Panc1 (cell line): ENCODE results near the gene BMP7. TPM values are rescaled to one million over a fixed set of nuclear protein-coding genes. Genes with fewer than 3 reads are reported as not detected.

ENCODE experiments used
- ATAC-seq: fragments of 200-7000 bp; cut with Tn5 transposase; 2 replicates; pipeline ENCODE4 v1.9.1; 2020; ENCODE audit warnings: mild to moderate bottlenecking, moderate library complexity
- BruUV-seq: library from RNA; stranded (reverse); fragments of 400-500 nt; replicated peaks from 2 replicates; lab custom pipeline; 2021; lab: Mats Ljungman, UMichigan
- CTCF ChIA-PET: fragments of 300-600 bp; sonication (Branson Sonifier 250); formaldehyde crosslinking; loops from one replicate; lab custom pipeline; 2022; ENCODE audit warnings: antibody characterized with exemption; lab: Charles Lee
- POLR2A ChIA-PET: fragments of 300-600 bp; sonication (Branson Sonifier 250); formaldehyde crosslinking; loops from one replicate; lab custom pipeline; 2022; ENCODE audit warnings: antibody characterized with exemption; lab: Charles Lee
- DNase-seq: peaks from one replicate; pipeline ENCODE4 v3.0.0-alpha.2; 2010; ENCODE audit warnings: low read depth, low spot score
- H3K27ac ChIP-seq: 2 replicates; pipeline ENCODE4 v1.5.1; 2011; ENCODE audit warnings: mild to moderate bottlenecking, low read length, inconsistent platforms
- H3K27me3 ChIP-seq: fragments of 200-500 bp; sonication (Bioruptor generic); 2 replicates; pipeline ENCODE4 v1.6.0; 2014; ENCODE audit warnings: low read length, inconsistent platforms; ENCODE audit not compliant: control insufficient read depth, insufficient read depth
- H3K36me3 ChIP-seq: fragments of 200-500 bp; sonication (Bioruptor generic); 2 replicates; pipeline ENCODE4 v1.5.1; 2014; ENCODE audit warnings: inconsistent platforms, mild to moderate bottlenecking, low read length, moderate library complexity; ENCODE audit not compliant: control insufficient read depth, insufficient read depth
- H3K4me1 ChIP-seq: 2 replicates; pipeline ENCODE4 v1.5.1; 2011; ENCODE audit warnings: inconsistent platforms, mild to moderate bottlenecking, low read length, moderate library complexity; ENCODE audit not compliant: control insufficient read depth, insufficient read depth
- H3K4me3 ChIP-seq, 2 experiments: 2 replicates each; pipeline ENCODE4 v1.5.1; 2011 to 2012; ENCODE audit warnings: low read depth in 2 of 2, low read length in 2 of 2, mild to moderate bottlenecking in 2 of 2, inconsistent platforms in 1 of 2, moderate library complexity in 1 of 2
- H3K9me3 ChIP-seq: fragments of 200-500 bp; sonication (Bioruptor generic); 2 replicates; pipeline ENCODE4 v1.5.1; 2014; ENCODE audit warnings: low read depth, mild to moderate bottlenecking, inconsistent platforms, low read length, moderate library complexity; ENCODE audit not compliant: control insufficient read depth, insufficient read depth
- CTCF ChIP-seq: fragments of 450-650 bp; IDR thresholded peaks from 2 replicates; pipeline ENCODE4 v1.5.1; 2017; ENCODE audit warnings: mild to moderate bottlenecking
- POLR2AphosphoS5 ChIP-seq: IDR thresholded peaks from 2 replicates; pipeline ENCODE4 v1.6.1; 2012; ENCODE audit warnings: mild to moderate bottlenecking, low read depth, low read length, moderate library complexity
- REST ChIP-seq, 2 experiments: IDR thresholded peaks; 2 replicates each; pipeline ENCODE4 v1.6.1; 2011 to 2012; ENCODE audit warnings: low read depth in 2 of 2, control low read depth in 1 of 2, low read length in 1 of 2, mild to moderate bottlenecking in 1 of 2, moderate library complexity in 1 of 2; ENCODE audit not compliant: insufficient read depth in 1 of 2
- SIN3A ChIP-seq: IDR thresholded peaks from 2 replicates; pipeline ENCODE4 v1.6.1; 2012; ENCODE audit warnings: low read depth, mild to moderate bottlenecking, low read length, moderate library complexity, borderline replicate concordance; ENCODE audit not compliant: insufficient read depth
- TCF7L2 ChIP-seq: IDR thresholded peaks from 2 replicates; pipeline ENCODE4 v1.6.1; 2011; ENCODE audit warnings: mild to moderate bottlenecking, low read depth, low read length, inconsistent platforms
- in situ Hi-C: cut with HindIII; loops from 2 replicates; pipeline ENCODE4 v1.10.0; 2016; ENCODE audit warnings: low sequenced_read_pairs, low pct_unique_long_range_greater_than_20kb
- intact Hi-C: fragments of 100-400 bp; cut with micrococcal nuclease; formaldehyde crosslinking; loops from one replicate; pipeline ENCODE4 v1.10.0; 2022; ENCODE audit not compliant: unreplicated experiment
- total RNA-seq: library from RNA; stranded (reverse); gene quantifications from one replicate; pipeline ENCODE4 v1.2.1, GENCODE V29; 2021; ENCODE audit not compliant: unreplicated experiment

The BMP7 gene
- total RNA-seq, 1 experiment from 2014 or later: 11.5 TPM

GRCh38 chr20:57313230-57313629 is 46.8 kb upstream of the BMP7 start:
- DNase-seq (no peak), ATAC-seq (no peak)
- TF ChIP-seq POLR2AphosphoS5: no peak
- TF ChIP-seq REST (IDR thresholded peaks at IDR 0.05; ENCODE audit: insufficient read depth in 1 of 2, low read depth in 2 of 2, low read length in 1 of 2): no peak
- no peak for TF ChIP-seq CTCF
- TF ChIP-seq TCF7L2: no peak
- no peak for TF ChIP-seq SIN3A
- POLR2A ChIA-PET: no interaction called here
- Histone ChIP-seq H3K36me3 (no peaks in the 10 kb centered on the region), H3K9me3 (no peaks in the 10 kb centered on the region), H3K4me1 (no peaks in the 10 kb centered on the region), H3K27me3 (peaks cover 16% of the 10 kb centered on the region), H3K4me3 (no peak overlapping the region), H3K27ac (no peak overlapping the region)
- no TSS peak for BruUV-seq
- CTCF ChIA-PET: no interaction called here
- in situ Hi-C loops (no loop called here), intact Hi-C loops (no loop called here)

- no peak overlapping the region for H3K4me3 ChIP-seq
- no peak for DNase-seq
- no peaks in the 10 kb centered on the region for H3K4me1 ChIP-seq
- H3K9me3 ChIP-seq: no peaks in the 10 kb centered on the region
- no peak for TF ChIP-seq CTCF
- TF ChIP-seq POLR2AphosphoS5: no peak
- no peak for TF ChIP-seq TCF7L2
- no peak for TF ChIP-seq REST (IDR thresholded peaks at IDR 0.05; ENCODE audit: insufficient read depth in 1 of 2, low read depth in 2 of 2, low read length in 1 of 2)
- TF ChIP-seq SIN3A: no peak
- no peak for ATAC-seq
- peaks cover 16% of the 10 kb centered on the region for H3K27me3 ChIP-seq
- ChIA-PET CTCF (interaction anchor here (0.7 kb wide), 1 partner anchor 265 kb away, joined by 4 read pairs; no protein-coding TSS in a partner anchor), POLR2A (no interaction called here)
- no TSS peak for BruUV-seq
- H3K36me3 ChIP-seq: no peaks in the 10 kb centered on the region
- no peak overlapping the region for H3K27ac ChIP-seq
- in situ Hi-C loops (no loop called here), intact Hi-C loops (no loop called here)
Observed at GRCh38 chr20:57312138-57312537, 45.7 kb upstream of the BMP7 start.
